ENCODE measurements around the gene SNAI3. TPM values are rescaled to one million over a fixed set of nuclear protein-coding genes. Genes with fewer than 3 reads are reported as not detected.

SNAI3 gene
- total RNA-seq, 1 donor from 2014 or later: 2.9 TPM

DNA sequence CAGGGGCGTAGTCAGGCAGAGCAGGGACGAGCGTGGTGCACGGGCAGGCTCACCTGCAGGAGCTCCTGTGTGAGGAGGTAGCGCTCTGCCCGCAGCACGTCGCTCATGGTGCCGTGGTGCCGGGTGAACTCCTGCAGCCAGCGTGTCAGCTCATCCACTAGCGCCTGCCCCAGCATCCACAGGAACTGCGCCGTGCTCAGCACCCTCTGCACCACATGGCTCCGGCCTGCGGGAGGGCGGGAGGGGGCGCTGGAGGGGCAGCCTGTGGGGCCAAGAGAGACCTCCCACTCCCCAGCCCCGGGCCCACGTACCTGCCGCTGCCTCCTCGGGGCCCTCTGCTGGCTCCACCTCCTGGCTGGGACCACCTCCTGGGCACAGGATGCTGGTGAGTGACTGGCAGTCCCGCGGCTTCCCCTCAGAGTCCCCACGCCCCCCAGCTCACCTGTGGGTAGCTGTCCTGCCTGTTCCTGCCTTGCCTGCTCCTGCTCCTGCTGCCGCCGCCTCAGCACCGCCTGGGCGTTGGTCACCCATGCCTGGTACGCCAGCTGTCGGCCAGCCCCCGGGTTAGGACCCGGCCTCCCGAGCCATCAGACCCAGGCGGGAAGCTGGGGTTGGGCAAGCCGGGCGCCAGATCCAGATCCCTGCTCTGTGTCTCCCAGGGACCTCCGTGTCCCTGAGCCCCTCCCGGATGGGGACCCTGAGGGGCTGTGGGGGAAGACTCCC is 36.6 kb upstream of the SNAI3 start:
- peak; percentile 66 for DNase-seq (ENCODE audit: missing footprints)
- ATAC-seq: no peak
- intact Hi-C loops (cut with DNase I): no loop called here

DNA sequence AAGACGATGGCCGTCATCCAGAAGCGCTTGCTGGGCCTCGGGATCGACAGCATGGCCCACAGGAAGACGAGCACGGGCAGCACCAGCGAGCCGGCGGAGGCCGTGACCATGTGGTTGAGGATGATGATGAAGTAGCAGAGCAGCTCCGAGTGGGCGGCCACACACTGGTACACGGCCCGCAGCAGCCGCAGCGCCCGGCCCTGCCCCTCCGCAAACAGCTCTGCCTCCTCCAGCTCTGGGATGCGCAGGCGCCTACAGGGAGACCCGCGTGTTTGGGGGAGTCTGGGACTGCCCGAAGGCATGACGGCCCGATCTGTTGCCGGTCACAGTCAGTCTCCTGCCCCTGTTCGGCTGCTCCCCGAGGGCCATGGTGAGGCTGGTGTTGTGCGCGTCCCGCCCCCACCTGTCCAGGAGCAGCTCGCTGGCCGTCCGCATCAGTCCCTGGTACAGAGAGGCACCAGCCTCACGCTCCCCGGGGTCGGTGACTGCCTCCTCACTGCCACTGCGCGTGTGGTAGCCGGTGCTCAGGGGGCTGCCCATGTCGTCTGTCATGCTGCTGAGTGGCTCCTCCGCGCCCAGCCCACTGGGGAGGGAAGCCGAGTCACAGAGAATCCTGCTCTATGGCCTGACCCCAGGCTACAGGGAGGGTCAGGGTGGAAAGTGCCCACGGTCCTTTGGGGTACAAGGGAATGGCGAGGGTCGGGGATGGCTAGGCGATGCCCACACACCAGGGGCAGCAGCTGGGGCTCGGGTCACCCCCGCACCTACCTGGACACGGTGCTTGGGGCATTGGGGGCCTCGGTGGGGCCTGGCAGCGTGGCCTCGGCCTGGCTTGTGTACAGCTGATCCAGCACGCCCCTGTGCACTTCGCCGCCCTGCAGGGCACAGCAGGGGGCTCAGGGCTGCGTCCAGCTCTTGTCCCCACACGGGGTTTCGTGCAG is 35.8 kb upstream of the SNAI3 start:
- ATAC-seq: no peak
- DNase-seq (ENCODE audit: missing footprints): no peak
- intact Hi-C loops (cut with DNase I): no loop called here

DNA sequence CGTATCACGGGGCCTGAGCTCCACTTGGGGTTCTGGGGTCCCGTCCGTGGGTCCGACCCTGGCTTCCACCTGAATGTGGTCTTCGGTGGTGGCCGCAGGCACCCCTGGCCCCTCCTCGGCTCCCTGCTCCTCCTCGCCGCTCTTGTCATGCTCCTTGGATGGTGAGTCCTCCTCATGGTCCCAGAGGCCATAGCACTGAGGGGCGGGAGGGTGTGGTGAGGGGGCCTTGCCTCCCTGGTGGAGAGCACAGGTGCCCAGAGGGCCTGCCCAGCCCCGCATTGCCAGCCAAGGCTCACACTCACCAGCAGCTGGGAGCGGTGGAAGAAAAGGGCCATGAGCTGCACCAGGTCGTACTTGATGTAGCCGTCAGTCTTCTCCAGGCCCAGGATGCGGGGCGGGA is 34.9 kb upstream of the SNAI3 start:
- intact Hi-C loops (cut with DNase I): no loop called here
- no peak for ATAC-seq
- DNase-seq (ENCODE audit: missing footprints): no peak

DNA sequence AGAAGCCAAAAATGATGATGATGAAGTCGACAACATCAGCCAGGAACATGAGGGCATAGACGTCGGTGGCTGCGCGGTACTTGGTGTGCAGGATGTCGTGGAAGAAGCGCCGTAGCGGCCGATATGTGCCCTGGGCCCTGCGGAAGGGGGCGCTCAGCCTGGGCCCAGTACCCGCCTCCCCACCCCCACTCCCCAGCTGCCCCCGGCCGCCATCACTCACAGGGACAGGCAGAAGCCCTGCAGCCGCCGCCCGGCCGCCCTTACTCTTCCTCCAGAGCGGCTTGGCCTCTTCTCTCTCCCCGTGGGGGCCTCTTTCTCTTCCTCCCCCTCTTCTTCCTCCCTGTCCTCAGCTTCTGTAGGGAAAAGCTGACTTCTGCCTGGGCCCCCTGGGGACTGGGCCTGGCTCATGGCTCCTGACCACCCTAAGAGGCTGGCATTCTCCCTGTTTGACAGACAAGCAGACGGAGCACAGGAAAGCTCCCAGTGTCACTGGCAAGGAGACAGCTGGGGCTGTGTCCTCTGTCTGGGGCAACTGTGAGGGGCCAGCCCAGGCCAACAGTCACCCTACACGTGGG is 34.2 kb upstream of the SNAI3 start:
- no peak for ATAC-seq
- no peak for DNase-seq (ENCODE audit: missing footprints)
- intact Hi-C loops (cut with DNase I): no loop called here

DNA sequence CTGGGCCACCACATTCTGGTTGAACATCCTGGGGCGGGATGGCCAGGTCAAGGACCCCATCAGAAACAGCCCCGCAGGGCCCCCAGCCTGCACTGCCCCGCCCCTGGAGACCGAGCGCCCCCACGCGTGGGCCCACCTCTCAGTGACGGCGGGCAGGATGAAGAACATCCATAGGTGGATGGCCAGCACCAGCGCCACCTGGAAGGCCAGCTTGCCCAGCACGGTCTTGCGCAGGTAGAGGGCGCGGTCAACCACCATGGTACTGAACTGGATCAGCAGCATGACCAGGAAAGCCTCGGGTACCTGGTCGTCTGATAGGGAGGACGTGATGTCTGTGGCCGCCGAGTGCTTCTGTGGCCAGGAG is 33.6 kb upstream of the SNAI3 start:
- ATAC-seq (no peak), DNase-seq (ENCODE audit: missing footprints) (no peak)
- intact Hi-C loops (cut with DNase I): no loop called here

DNA sequence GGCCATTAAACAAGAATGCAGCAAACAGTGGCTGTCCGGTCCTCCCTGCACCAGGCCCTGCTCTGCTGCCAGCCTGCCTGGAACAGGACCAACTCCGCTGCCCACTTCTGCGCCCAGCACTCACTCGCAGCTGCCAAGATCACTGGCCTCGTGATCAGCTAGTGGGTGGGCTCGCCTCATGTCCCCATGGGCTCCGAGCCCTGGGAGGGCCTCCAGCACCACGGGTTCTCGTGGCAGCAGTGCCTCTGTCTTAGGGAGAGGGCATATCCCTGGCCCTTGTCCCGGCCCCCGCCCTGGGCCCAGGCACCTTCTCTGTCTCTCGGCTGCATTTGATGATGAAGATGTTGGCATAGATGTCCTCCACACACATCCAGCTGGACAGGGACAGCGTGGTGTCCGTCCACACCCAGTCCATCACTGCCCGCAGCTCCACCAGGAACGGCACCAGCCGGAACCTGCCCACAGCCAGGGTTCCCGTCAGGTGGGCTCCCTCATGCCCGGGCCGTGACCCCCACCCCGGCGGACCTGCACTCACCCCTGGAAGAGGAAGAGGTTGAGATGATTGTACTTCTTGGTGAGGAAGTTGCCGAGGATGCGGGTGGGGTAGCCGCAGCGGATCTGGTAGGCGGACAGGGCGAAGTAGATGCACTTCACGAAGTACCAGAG is 33.1 kb upstream of the SNAI3 start:
- DNase-seq (ENCODE audit: missing footprints) (no peak), ATAC-seq (peak; percentile 46)
- intact Hi-C loops (cut with DNase I): no loop called here

DNA sequence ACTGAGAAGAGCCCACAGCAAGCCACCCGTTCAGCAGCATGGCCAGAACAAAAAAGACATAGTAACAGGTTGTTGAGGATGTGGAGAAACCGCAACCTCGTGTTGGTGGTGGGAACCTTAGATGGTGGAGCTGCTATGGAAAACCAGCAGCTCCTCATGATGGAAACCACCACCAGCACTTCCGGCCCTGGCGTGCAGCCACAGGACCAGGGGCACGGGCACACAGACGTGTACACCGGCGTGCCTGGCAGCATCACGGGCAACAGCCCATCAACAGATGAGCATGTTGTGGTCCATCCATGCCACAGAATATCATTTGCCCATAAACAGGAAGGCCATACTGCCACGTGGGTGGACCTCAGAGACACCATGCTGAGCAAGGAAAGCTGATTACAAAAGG is 31.9 kb upstream of the SNAI3 start:
- intact Hi-C loops (cut with DNase I): no loop called here
- ATAC-seq: no peak

DNA sequence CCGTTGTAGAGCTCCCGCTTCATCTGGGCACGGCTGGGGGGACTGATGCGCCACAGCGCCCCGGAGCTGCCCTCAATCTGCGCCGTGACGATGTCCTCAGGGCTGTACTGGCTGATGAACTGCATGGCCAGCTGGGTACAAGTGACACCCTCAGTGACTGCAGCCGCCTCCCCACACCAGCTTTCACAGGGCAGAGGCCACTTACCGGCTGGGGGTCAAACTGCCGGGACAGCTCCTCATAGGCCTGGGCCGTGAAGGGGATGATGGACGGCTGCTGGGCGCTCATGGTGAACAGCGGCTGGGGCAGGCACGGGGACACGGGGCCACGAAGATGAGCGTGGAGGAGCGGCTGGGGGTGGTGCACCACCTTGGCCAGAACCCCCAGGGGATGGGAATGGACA is 30.3 kb upstream of the SNAI3 start:
- DNase-seq (ENCODE audit: missing footprints): no peak
- no peak for ATAC-seq
- intact Hi-C loops (cut with DNase I): no loop called here

More for the DNA sequence above, 31.9 kb upstream of the SNAI3 start:
- no peak for DNase-seq (ENCODE audit: missing footprints)

DNA sequence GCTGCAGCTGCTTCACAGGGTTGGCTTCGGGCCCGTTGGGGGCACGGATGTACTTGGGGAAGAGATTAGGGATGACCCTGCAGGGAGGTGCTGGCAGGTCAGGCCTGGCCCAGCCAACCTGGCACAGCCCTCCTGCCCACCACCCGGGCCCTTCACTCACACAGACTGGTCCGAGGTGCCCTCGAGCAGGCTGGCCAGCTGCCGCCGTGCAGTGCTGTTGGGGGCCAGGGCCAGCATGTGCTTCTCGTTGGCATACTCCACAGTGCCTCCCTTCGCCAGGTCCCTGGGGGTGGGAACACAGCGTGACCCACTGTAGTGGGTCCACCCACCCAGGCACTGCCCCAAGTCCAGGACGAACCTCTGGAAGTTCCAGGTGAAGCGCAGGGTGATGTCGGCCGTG is 29.9 kb upstream of the SNAI3 start:
- intact Hi-C loops (cut with DNase I): no loop called here
- DNase-seq (ENCODE audit: missing footprints): no peak
- no peak for ATAC-seq

DNA sequence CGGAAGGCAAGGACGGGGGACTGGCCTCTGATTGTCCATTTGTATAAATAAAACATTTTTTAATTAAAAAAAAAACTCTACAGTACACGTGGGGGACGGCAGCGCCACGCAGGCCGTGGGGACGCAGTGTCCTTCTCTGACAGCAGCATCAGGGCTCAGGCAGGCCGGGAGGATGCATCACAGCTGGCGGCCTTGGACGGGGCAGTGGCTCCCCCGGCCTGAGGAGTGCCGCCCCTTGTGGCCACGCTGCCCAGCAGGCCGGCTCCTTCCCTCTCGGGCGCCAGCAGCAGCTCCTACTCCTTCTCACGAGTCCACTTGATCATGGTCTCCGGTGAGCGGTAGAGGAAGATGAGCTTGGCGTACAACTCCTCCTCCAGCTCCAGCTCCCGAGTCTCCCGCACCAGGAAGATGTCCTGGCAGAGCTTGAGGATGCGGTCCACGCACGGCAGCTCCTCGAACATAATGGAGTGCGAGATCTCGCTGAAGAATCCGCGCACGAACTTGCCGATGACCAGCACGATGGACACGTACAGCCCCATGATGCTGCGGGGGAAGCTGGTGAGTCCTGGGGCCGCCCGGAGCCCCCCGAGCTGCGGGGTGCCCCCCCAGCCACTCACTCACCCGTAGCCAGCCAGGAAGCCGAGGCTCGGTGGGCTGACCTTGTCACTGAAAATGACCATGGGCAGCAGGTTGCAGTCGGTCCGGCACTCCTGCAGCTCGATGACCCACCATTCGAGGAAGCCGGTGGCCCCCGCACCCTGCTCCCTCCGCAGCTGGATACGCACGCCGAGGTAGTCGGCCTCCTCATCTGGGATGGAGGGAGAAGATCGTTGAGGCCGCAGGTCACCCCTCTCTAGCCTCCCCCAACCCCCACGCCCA is 29.2 kb upstream of the SNAI3 start:
- DNase-seq (ENCODE audit: missing footprints) (no peak), ATAC-seq (no peak)
- intact Hi-C loops (cut with DNase I): no loop called here

DNA sequence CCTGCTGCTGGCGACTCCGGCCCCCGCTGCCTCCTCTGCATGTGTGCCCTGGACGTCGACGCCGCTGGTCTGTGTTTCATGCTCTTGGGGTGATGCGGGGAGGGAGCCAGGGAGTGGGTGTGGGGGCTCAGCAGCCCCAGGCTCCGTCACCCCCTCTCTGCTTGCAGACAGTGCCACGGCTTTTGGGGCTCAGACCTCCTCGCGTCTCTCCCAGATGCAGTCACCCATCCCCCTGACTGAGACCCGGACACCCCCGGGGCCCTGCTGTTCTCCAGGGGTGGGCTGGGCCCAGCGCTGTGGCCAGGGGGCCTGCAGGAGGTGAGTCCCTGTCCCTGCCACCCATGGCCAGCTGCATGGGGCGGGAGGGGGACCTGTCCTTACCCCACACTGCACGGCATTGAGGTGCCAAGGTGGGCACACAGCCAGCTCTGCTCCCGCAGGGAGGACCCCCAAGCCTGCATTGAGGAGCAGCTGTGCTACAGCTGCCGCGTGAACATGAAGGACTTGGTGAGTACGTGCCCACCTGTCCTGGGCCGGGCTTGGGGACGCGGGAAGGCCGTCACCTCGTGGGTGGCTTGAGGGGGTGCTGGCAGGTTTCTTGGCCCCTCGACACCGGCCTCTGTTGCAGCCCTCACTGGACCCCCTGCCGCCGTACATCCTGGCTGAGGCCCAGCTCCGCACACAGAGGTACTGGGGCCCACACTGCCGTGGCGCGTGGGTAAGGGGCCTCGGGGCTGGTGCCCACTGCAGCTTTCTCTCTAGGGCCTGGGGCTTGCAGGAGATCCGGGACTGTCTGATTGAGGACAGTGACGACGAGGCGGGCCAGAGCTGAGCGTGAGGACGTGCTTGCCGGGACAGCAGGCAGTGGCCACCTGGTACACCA is 28.4 kb upstream of the SNAI3 start:
- ATAC-seq (no peak), DNase-seq (ENCODE audit: missing footprints) (no peak)
- intact Hi-C loops (cut with DNase I): no loop called here

DNA sequence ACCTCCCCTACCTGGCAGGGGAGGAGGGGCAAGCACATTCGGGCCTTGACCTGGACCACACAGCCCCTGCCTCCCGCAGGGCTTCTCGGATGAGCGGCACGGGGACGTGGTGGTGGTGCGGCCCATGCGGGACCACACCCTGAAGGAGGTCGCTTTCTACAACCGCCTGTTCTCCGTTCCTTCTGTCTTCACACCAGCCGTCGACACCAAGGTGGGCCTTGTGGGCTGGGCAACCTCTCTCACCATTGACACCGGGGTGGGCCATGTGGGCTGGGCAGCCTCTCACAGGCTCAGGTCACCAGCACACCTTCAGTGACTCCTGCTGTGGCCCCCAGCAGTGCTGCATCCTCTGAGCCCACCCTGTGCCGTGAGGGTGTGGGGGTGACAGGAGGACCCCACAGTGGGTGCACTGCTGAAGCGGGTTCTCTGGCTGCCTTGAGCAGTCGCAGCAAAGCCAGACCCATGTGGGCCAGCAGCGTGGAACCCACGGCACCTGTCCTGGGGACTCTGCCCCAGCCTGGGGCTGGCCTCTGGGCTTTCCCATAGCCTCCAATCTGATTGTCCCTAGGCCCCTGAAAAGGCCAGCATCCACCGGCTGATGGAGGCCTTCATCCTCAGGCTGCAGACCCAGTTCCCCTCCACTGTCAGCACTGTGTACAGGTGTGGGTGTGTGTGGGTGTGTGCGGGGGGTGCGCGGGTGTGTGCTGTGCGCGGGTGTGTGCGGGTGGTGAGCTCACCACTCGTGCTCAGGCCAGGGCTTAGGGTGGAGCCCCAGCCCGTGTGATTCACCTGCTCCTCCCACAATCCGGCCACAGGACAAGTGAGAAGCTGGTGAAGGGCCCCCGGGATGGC is 27.5 kb upstream of the SNAI3 start:
- DNase-seq (ENCODE audit: missing footprints) (peak; percentile 72), ATAC-seq (no peak)
- intact Hi-C loops (cut with DNase I): no loop called here

DNA sequence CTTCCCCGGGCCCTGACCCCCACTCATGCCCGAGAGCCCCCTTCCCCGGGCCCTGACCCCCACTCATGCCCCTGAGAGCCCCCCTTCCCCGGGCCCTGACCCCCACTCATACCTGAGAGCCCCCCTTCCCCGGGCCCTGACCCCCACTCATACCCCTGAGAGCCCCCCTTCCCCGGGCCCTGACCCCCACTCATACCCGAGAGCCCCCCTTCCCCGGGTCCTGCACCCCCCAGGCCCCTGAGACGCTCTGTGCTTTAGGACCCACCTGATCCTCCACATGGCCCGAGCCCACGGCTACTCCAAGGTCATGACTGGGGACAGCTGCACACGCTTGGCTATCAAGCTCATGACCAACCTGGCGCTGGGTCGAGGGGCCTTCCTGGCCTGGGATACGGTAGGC is 26.7 kb upstream of the SNAI3 start:
- DNase-seq (ENCODE audit: missing footprints) (peak; percentile 6), ATAC-seq (no peak)
- intact Hi-C loops (cut with DNase I): no loop called here

DNA sequence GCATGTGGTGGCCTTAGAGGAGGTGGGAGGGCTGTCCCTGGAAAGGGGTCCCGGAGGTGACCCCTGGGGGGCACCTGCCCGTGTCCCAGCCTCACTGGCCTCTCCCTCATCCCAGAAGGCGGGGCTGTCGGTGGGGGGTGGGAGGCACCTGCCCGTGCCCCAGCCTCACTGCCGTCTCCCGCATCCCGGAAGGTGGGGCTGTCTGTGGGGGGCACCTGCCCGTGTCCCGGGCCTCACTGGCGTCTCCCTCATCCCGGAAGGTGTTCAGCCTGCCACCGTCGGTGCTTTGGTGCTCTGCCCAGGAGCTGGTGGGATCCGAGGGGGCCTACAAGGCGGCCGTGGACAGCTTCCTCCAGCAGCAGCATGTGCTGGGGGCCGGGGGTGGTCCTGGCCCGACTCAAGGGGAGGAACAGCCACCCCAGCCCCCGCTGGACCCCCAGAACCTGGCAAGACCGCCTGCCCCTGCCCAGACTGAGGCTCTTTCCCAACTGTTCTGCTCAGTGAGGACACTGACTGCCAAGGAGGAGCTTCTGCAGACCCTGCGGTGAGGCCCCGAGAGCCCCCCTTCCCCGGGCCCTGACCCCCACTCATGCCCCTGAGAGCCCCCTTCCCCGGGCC is 26.2 kb upstream of the SNAI3 start:
- intact Hi-C loops (cut with DNase I): no loop called here
- ATAC-seq (no peak), DNase-seq (ENCODE audit: missing footprints) (peak; percentile 53)

DNA sequence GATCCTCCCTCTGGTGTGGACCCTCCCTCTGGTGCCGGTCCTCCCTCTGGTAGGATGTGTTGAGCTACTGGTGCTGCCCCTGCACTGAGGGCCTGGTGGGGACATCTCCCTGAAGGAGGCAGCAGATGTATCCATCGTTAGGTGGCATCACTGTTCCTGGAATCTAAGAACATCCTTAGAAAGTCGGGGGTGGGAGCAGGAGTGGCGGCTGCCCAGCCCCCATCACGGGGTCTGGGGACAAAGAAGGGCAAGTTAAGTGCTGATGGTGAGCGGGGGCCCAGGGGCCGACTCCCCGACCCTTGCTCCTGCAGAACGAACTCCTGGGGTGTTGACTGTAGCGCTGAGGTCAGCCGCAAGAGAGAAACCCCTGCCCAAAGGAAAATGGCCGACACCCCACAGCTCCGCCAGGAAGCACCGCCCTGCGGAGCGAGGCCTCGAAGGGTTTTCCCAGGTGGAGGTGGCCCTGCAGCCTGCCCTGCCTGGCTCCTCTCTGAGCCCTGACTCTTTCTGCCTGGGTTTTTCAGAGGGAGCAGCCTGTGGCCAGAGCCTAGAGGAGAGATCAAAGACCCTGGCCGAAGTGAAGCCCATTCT is 25.5 kb upstream of the SNAI3 start:
- DNase-seq (ENCODE audit: missing footprints) (no peak), ATAC-seq (no peak)
- intact Hi-C loops (cut with DNase I): no loop called here

DNA sequence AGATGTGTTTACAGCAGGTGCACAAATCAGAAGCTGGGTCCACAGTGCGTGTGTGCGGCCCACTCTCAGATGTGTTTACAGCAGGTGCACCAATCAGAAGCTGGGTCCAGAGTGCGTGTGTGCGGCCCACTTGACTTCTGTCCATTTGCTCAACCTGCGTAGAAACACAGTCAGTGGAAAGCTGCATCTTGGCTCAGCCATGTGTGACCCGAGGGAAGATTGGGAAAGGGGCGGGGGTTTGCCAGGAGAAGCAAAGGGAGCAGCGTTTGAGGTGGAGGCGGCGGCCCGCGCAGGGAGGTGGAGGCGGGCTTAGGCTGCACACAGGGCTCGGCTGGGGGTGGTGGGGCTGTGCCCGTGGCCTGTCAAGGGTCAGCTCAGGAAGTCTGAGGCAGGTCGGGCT is 24.2 kb upstream of the SNAI3 start:
- DNase-seq (ENCODE audit: missing footprints): peak; percentile 52
- no peak for ATAC-seq
- intact Hi-C loops (cut with DNase I): no loop called here
